ENCODE measurements around the gene PSMA7.

Gene PSMA7

DNA sequence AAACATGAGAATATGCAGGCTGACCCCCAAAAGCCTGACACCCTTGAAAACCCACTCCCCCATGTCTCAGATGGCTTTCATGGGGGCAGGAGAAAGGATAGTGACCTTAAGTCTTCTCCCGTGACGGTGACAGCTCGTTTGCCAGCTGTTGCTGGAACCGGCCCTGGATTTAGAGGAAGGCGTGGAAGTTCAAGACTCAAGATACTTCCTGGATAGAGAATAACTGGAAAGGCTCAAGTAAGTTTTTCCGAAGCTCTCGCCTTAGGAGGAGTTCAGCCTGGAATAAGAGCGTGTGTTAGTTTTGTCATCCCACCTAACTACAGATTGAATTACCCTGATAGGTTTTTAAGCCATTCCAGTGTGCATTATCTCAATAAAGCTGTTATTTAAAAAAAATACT is 28.1 kb upstream of the PSMA7 start:
- DNase-seq: no peak

DNA sequence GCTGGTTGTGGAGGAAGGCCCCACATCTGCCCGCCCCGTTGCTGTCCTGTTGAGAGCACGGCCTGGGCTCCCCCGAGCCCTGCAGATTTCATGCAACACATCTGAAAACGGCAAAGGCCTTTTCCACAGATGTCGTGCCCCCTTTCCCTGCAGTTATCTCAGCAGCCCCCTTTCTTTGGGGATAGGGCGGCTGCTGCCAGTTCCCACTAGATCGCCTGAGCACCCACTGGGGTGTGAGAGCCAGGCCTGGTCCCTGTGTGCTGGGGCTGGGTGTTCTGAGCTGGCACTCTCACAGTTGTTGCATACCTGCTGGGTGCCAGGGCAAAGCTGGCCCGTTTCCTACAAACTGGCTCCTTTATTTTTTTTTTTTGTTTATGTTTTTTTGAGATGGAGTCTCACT is 27.3 kb upstream of the PSMA7 start:
- no peak for DNase-seq

DNA sequence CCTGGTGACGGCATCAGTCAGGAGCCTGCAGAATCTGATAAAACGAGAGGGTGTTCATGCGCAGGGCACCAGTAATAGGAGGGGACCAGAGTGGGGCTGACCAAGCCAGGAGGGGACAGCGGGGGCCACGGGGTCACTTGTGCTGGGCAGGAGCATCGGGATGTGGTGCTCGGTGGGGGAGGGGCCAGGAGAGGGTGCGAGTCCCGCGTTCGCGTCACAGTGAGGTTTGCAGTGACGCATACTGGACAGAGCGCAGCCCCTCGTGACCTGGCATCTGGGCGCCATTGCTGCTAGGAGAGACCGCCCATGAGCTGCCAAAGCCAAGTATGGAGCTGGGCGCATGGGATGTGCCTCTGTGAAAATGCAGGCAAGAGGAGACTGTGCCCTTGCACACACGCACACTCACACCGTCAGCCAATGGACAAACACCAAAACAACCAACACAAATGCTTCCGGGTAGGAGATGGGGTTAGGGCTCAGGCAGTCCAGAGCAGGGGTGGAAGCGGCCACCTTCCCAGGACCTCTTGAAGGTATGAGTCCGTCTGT is 25.8 kb upstream of the PSMA7 start:
- DNase-seq: no peak

DNA sequence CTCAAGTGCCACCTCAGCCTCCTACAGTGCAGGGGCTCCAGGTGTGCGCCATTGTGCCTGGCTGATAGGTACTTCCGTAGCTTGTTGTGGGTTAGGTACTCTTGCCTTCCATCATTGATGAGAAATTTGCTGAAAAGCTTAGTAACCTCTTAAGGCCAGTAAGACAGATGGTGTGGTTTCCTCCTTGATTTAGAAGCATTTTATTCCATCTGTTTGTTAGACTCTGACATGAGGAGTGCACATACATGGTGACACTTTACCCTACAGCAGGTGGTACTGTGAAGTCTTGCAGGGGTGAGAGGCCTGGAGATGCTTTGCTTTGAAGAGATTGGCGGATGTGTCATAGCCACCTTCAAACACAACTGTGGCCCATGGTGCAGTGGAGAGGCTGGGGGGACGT is 24.9 kb upstream of the PSMA7 start:
- no peak for DNase-seq

DNA sequence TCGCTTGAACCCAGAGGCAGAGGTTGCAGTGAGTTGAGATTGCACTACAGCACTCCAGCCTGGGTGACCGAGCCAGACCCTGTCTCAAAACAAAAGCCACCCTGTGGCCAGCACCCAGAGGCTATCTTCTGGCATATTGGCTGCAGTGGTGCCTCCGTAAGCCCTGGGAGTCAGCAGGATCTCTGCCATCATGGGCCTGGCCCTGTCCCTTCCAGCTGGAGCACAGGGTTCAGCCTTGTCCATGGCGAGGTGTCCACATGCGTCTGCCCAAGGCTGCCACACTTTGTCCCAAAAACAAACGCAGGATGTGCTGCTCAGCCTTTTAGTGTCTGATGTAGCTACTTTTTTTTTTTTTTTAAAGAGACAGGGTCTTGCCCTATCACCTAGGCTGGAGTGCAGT is 24.3 kb upstream of the PSMA7 start:
- DNase-seq: no peak

DNA sequence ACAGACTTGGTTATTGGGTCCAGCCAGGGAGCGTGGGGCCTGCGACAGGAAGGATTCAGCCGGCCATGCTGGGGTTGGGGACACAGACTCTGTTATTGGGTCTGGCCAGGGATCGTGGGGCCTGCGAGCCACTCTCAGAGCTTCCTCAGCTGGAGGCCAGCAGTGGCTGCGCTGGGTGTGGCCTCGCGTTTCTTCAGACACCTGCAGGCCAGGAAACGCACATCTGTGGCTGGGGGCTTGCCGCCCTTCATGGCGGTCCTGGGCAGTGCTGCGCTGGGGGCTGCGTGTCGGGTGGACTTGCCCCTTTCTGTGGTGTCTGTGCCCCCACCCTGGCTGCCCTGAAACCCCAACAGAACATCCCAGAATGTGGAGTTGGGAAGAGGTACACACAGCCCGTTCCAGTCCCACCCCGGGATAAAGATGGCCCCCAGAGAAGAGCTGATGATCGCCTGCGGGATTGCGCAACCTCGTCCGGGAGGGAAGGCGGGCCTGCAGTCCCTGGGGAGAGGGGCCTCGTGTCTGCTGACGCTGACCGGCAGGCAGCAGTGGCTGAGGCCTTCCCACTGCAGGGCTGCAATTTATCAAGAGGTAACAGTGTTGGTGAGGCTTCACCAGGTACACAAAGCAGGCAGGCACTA is 22.7 kb upstream of the PSMA7 start:
- no peak for DNase-seq

DNA sequence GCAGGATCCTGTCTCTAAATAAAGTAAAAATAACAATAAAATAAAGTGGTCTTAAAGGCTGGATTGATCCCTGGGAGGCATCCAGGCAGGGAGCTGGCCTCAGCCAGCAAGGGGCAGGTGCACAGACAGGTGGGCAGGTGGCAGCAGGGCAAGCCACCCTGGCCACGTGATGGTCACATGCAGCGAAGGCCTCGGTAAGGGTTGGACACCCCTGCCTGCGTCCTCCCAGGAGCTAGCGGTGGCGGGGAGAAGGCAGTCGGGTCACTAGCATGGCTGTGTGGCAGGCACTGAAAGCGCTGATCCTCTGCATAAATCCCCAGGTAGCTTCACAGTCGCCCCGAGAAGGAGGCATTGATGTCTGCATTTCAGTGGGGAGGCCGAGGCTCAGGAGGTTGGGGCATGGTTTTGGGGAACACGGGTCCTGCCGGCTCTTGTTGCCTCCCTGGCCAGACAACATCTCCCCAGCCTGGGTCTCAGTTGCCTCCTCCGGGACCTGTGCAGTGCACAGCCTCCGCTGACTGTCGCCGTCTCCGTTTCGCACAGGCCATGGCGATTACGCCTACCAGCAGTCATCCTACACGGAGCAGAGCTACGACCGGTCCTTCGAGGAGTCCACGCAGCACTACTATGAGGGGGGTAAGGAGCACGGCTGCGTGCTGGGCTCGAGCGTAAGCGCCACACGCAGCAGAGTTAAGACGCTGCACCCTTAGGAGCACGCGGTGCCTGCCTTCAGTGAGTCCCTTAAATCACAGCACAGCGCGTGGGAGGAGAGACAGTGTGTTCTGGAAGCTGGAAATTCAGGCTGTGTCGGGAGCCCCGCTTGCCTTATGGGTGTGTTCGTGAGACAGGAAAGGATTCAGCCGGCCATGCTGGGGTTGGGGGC is 21.9 kb upstream of the PSMA7 start:
- no peak for DNase-seq

DNA sequence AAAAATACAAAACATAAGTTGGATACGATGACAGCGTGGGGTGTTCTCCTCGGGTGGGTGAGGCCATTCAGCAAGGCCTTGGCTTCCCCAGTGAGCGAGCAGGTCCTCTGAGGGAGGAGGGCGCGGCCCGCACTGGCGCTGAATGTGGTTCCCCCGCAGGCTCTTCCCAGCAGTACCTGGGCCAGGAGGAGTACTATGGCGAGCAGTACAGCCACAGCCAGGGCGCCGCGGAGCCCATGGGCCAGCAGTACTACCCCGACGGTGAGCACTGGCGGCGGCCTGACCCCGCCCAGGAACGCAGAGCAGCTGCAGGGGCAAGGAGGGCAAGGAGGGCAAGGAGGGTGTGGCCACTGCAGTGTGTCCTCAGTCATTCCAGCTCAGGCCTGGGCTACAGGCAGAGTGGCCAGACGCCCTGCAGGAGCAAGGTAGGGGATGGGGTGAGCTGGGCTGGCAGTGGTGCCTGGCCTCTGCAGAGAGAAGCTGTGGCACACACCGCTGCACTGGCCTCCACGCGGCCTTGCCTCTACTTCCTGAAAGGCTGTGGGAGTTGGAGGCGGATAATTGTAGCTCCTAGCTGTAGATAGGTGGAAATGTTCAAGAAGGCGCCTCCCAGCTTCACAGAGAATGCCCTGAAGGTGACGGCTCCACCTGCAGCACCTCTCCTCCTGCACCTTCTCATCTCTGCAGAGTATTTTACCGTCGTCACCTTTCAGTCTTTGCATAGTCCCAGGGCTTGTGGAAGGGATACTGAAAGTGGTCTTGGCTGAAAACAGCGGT is 21.0 kb upstream of the PSMA7 start:
- DNase-seq: no peak

DNA sequence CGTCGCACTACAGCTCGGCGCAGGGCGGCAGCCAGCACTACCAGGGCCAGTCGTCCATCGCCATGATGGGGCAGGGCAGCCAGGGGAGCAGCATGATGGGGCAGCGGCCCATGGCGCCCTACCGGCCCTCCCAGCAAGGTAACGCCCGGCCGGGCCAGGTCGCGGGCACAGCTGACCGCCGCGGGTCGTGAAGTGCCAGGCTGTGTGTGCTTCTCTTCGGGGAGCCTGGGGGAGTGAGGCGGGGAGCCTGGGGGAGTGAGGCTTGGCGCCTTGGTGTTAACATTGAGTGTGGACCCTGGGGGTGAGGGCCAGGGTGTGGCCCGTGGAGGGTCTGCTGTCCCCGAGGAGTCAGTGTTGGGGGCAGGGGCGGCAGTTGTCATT is 20.3 kb upstream of the PSMA7 start:
- DNase-seq: no peak

DNA sequence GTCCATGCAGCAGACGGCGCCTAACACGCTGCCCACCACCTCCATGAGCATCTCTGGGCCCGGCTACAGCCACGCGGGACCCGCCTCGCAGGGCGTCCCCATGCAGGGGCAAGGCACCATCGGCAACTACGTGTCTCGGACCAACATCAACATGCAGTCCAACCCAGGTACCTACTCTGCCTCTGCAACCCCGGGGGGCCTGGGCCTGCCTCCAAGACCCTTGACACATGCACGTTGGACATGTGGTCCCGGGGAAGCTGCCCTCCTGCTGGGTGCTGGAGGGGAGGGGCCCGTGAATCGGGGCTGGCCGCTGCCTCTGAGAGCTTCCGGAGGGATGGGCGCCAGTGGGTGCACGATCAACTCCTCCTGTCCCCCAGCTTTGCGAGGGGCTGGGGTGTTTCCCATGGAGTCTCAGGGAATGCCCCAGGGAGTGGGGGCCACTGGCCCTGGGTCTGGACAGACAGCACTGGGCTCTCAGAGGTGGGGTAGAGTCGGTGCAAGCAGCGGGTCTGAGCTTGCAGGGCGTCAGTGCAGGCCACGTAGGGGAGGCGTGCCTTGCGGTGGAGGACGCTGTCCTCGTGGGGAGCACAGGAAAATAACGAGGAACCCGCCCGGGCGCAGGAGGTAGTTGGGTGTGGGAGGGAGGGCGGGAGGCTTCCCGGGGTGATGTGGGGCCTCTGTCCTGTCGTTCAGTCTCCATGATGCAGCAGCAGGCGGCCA is 19.7 kb upstream of the PSMA7 start:
- DNase-seq: no peak

DNA sequence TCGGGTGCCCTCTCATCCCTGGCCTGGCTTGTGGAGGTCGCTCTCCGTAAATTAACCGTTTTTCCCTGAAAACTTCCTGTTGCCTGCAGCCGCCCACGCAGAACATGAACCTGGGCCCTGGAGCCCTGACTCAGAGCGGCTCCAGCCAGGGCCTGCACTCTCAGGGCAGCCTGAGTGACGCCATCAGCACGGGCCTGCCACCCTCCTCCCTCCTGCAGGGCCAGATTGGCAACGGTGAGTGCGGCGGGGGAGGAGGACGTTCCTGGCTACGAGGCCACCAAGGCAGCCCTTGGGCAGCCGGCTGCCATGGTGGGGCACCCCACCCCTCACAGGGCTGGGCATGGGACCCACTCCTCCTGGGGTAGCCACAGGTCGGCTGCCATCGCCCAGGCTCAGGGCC is 18.2 kb upstream of the PSMA7 start:
- DNase-seq: no peak

DNA sequence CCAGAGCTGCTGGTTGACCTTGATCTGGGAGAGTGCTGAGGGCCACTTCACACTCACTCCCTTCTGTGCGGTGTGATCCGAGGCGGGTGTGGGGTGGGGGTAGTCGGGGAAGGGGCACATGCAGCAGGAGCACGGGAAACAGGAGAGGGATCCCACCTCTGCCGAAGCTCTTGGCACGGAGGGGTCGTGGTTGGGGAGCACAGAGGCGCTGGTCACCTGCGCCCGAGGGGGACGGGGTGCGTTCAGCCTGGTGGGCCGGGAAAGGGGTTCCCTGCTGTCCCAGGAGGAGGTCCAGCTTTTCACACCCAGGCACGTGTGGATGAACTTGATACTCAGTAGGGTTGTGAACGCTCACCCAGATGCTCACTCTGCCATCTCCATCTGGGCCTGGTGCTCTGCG is 17.7 kb upstream of the PSMA7 start:
- no peak for DNase-seq

DNA sequence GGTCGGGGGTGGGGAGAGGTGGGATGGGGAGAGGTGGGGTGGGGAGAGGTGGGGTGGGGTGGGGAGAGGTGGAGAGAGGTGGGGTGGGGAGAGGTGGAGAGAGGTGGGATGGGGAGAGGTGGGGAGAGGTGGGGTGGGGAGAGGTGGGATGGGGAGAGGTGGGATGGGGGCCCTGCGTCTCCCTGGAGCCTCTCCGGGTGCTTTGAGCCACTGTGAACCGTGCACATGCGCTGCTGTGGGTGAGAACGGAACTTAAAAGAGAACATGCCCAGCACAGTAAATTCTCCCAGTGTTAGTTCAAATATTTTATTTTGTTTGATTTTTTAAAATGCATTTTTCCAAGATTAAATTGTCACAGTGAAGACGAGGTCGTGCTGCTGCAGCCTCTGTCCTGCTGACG is 17.1 kb upstream of the PSMA7 start:
- no peak for DNase-seq

DNA sequence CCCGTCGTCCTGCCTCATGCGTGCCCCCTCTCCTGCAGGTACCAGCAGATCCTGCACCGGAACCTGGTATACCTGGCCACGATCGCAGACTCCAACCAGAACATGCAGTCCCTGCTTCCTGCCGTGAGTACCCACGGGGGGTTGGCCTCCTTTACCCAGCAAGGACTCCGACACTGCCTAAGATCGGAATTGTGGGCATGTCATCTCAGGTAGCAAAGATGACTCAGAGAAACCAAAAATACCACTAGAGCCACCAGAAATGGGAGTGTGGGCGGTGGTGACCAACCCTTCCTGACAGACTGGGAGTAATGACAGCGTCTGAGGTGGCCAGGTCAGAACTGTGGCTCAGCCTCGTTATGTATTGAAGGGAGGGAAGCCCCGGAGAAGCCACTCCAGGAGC is 16.6 kb upstream of the PSMA7 start:
- DNase-seq: no peak

DNA sequence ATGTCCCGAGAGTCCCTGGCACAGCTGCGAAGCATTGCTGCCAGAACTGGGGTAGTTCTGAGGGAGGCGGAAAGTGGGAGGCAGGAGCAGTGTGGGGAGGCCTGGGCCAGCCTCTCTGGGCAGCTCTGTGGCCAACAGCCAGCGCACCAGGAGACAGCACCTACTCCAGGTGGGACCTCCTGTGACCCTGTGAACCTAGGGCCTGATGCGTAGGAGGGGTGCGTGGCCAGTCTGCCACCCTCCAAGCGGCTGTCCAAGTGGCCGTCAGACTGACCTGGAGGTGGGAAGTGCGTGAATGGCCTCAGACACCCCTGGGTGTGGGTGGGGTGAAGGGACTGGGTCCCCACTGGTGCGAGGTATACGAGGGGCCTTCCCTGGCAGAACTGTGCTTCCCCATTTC is 15.9 kb upstream of the PSMA7 start:
- no peak for DNase-seq

DNA sequence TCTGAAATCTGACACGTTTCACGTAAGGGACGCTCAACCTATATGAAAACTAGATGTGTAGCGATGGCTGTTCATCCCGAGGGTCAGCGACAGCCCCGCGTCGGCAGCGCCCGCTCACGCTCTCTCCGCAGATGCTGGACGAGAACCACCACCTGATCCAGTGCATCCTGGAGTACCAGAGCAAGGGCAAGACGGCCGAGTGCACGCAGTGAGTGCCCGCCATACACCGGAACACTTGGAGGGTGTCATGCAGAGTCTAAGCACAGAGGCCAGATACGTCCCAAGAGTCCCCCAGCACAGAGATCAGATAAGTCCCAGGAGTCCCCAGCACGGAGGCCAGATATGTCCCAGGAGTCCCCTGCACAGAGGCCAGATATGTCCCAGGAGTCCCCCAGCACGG is 15.3 kb upstream of the PSMA7 start:
- DNase-seq: no peak

DNA sequence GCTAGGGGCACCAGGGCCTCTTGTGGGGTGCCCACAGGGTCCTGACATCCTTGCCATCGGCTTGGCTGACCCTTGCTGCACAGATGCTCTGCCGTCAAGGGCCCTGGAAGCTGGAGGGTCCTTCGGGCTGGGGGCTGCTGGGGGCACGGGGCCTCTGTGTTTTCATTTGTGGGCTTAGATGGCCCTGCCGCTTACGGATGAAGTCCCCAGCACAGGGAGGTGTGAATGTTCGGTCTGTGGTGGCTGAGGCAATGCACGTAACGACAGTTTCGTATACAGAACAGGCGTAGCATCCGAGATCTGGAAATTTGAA is 14.8 kb upstream of the PSMA7 start:
- no peak for DNase-seq

DNA sequence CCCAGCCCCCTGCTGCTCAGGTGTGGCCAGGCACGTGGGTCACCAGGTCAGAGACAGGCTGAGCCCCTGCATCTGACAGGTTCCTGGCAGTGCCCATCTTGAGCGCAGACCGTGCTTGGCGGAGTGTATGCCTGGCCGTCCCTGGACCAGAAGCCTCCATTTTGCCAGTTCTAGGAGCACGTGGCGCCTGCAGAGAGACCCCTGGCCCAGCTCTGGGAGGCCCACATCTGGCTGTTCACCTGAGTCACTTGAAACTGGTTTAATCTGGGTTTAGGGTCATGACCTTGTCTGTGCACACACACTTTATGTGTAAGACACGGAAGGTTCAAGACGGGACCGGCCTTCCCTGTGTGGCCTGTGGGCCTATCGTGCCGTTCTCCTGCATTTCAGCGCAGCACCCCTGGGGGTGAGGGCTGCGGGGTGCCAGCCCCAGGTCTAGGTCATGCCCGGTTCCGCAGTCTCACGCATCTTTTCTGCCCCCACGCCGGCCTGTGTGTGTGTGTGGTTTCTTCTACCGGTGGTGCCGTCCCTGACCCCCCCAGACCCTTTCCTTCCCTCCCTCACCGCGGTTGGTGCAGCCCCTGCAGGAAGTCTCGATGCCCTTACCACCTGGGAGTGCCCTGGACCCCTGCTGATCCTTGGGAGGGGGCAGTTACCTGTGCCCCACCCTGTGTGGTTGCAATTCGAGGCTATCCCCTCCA is 14.3 kb upstream of the PSMA7 start:
- no peak for DNase-seq

DNA sequence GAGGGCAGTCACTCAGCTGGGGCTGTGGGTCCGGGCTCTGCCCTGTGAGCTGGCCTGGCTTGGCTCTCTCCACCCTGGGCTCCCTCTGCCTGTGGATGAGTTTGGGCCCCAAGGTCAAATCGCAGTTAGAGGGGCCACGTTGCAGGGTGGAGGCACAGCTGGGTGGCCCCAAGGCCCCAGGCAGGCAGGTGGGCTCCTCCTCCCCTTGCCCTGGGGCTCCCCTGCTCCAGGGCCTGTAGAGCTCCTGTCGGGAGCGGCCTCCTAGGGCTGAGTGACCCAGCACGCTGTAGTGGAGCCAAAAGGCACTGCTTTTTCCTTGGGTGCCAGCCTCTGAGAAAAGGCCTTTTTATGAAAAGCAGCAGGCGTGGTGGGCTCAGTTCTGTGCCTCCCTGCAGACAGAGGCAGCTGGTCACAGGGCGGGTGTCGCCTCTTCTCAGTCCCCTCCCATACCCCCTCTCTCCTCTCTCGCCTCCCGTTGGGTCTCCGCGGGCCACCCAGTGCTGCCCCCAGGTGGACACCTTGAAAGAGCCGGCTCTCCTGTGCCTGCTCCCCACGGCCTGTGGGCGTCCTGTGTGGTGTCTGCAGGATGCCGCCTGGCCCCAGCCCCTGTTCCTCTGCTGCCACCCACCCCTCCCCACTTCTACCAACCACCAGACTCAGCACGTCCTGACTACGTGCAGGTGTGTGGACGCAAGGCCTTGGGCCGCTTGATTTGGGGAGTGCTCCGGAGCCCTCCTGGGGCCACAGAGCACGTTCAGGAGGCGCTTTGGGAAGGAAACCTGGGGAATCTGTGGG is 13.6 kb upstream of the PSMA7 start:
- DNase-seq: peak; percentile 48

DNA sequence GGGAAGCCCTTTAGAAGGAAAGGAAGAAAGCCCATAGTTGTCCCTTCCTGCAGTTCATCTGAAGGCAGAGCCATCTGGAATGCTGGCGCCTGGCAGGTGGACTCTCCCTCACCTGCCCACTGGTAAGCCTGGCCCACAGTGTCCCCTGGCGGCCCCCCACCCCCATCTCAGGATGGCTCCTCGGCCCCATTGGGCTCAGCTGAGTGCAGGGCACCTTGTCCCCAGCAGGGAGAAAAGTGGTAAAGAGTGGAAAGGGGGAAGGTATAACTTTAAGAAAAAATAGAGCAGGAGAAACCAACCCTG is 13.0 kb upstream of the PSMA7 start:
- DNase-seq: no peak

DNA sequence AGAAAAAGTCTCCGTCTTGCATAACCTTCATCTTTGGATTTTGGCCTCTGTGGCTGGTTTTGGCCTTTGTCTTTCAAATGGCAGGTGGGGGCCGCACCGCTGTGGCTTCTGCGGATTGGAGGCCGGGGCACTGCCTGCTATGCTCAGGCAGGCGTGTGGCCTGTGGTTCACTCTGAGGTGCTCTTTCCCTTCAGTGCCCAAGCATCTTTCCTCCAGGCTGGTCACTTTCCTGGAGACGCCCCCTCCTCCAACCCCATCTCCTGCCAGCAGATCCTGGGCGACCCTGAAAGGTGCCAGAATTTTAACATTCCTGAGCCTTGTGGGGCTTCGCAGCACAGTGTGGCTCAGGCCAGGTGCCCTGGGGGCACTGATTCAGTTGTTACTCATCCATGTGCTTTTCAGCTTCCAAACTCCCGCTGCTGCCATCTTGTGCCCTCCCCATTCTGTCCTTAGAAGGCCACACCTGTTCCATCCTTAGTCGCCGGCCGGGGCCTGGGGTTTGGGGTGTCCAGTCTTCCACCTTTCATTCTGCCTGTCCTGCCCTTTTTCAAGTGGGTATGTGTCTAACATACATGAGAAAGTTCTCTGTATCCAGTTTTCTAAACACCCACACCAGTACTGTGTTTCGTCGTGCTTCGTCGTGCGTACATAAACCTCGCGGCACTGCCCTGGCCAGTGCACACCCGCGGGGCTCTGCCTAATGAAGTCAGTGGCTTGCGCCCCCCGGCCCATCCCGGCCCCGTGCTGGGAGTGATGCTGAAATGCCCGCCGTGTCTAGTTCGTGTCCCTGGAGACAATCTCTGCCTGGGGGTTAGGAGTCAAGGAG is 12.4 kb upstream of the PSMA7 start:
- DNase-seq: no peak
